ENCODE data around the gene AKAP1.

DNA sequence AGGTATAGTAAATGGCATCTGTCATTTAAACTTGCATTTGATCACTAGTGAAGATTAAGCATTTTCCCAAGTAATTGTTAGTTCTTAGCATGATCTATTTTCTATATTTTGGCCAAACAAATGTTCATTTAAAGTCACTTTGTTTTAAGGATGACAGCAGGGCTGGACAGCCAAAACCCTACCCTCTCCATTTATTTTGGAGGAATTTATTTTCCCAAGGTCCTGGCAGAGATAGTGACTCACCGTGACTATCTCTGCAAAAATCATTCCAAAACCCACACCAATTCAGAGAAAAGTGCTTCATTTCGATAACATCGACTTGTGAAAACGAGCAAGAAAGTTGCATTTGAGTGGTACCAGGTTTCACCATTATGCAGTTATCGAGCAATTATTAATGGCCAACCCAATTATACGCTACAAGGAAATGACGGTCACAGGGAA is 665 bp upstream of the AKAP1 start:
- TF ChIP-seq, protein P1, sequence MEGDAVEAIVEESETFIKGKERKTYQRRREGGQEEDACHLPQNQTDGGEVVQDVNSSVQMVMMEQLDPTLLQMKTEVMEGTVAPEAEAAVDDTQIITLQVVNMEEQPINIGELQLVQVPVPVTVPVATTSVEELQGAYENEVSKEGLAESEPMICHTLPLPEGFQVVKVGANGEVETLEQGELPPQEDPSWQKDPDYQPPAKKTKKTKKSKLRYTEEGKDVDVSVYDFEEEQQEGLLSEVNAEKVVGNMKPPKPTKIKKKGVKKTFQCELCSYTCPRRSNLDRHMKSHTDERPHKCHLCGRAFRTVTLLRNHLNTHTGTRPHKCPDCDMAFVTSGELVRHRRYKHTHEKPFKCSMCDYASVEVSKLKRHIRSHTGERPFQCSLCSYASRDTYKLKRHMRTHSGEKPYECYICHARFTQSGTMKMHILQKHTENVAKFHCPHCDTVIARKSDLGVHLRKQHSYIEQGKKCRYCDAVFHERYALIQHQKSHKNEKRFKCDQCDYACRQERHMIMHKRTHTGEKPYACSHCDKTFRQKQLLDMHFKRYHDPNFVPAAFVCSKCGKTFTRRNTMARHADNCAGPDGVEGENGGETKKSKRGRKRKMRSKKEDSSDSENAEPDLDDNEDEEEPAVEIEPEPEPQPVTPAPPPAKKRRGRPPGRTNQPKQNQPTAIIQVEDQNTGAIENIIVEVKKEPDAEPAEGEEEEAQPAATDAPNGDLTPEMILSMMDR (IDR thresholded peaks at IDR 0.05) = no peak
- no peak for TF ChIP-seq POLR2A (IDR thresholded peaks at IDR 0.05)
